ENCODE results near the gene NANOS2. TPM values are rescaled to one million over a fixed set of nuclear protein-coding genes. Genes with fewer than 3 reads are reported as not detected.

NANOS2 gene
- total RNA-seq, 1 donor = not detected

GRCh38 chr19:45895519-45895972 lies 19.0 kb downstream of the NANOS2 start:
- no peak for TF ChIP-seq CTCF (IDR thresholded peaks at IDR 0.05; ENCODE audit: extremely low read depth, low read depth, low read length)
- Histone ChIP-seq H3K27me3 (ENCODE audit: insufficient read depth, low read length) (no peaks in the 10 kb centered on the region), H3K4me3 (ENCODE audit: insufficient read depth, low read length) (no peak overlapping the region), H3K36me3 (ENCODE audit: insufficient read depth, low read length) (peaks cover 15% of the 10 kb centered on the region), H4K20me1 (ENCODE audit: insufficient read depth, low read length) (peaks cover 7% of the 10 kb centered on the region), H3K79me2 (ENCODE audit: insufficient read depth, low read length) (peaks cover 2% of the 10 kb centered on the region), H3K4me2 (ENCODE audit: insufficient read depth, low read length) (no peak overlapping the region), H2AFZ (ENCODE audit: low read length) (no peak overlapping the region), H3K27ac (ENCODE audit: low read depth, low read length) (no peak overlapping the region), H3K4me1 (ENCODE audit: insufficient read depth, low read length) (no peaks in the 10 kb centered on the region), H3K9me3 (ENCODE audit: low read depth, low read length) (no peaks in the 10 kb centered on the region)
- peak; percentile 29 for DNase-seq (ENCODE audit: insufficient read length, low spot score, missing footprints)

GRCh38 chr19:45890877-45891276 lies 23.7 kb downstream of the NANOS2 start:
- H3K4me1 ChIP-seq (ENCODE audit: insufficient read depth, low read length) = peaks cover 8% of the 10 kb centered on the region
- no peak overlapping the region for H3K27ac ChIP-seq (ENCODE audit: low read depth, low read length)
- H3K9me3 ChIP-seq (ENCODE audit: low read depth, low read length) = no peaks in the 10 kb centered on the region
- TF ChIP-seq CTCF (IDR thresholded peaks at IDR 0.05; ENCODE audit: extremely low read depth, low read depth, low read length) = no peak
- H2AFZ ChIP-seq (ENCODE audit: low read length) = no peak overlapping the region
- H3K4me3 ChIP-seq (ENCODE audit: insufficient read depth, low read length) = no peak overlapping the region
- peaks cover 3% of the 10 kb centered on the region for H3K36me3 ChIP-seq (ENCODE audit: insufficient read depth, low read length)
- H3K4me2 ChIP-seq (ENCODE audit: insufficient read depth, low read length) = no peak overlapping the region
- peak; percentile 26 for DNase-seq (ENCODE audit: insufficient read length, low spot score, missing footprints)
- no peaks in the 10 kb centered on the region for H4K20me1 ChIP-seq (ENCODE audit: insufficient read depth, low read length)
- H3K79me2 ChIP-seq (ENCODE audit: insufficient read depth, low read length) = no peaks in the 10 kb centered on the region
- H3K27me3 ChIP-seq (ENCODE audit: insufficient read depth, low read length) = no peaks in the 10 kb centered on the region

- Histone ChIP-seq H3K36me3 (ENCODE audit: insufficient read depth, low read length) (peaks cover 5% of the 10 kb centered on the region), H3K27ac (ENCODE audit: low read depth, low read length) (no peak overlapping the region), H3K27me3 (ENCODE audit: insufficient read depth, low read length) (no peaks in the 10 kb centered on the region), H4K20me1 (ENCODE audit: insufficient read depth, low read length) (peaks cover 5% of the 10 kb centered on the region), H3K9me3 (ENCODE audit: low read depth, low read length) (no peaks in the 10 kb centered on the region), H3K79me2 (ENCODE audit: insufficient read depth, low read length) (peaks cover 9% of the 10 kb centered on the region), H3K4me2 (ENCODE audit: insufficient read depth, low read length) (no peak overlapping the region), H3K4me1 (ENCODE audit: insufficient read depth, low read length) (peaks cover 15% of the 10 kb centered on the region), H2AFZ (ENCODE audit: low read length) (no peak overlapping the region), H3K4me3 (ENCODE audit: insufficient read depth, low read length) (no peak overlapping the region)
- peak; percentile 65 for DNase-seq (ENCODE audit: insufficient read length, low spot score, missing footprints)
- no peak for TF ChIP-seq CTCF (IDR thresholded peaks at IDR 0.05; ENCODE audit: extremely low read depth, low read depth, low read length)
Measured at GRCh38 chr19:45889210-45889885, 25.2 kb downstream of the NANOS2 start.

GRCh38 chr19:45887200-45887710 lies 27.3 kb downstream of the NANOS2 start:
- H3K27me3 ChIP-seq (ENCODE audit: insufficient read depth, low read length) = no peaks in the 10 kb centered on the region
- H3K9me3 ChIP-seq (ENCODE audit: low read depth, low read length) = no peaks in the 10 kb centered on the region
- peaks cover 24% of the 10 kb centered on the region for H4K20me1 ChIP-seq (ENCODE audit: insufficient read depth, low read length)
- DNase-seq (ENCODE audit: insufficient read length, low spot score, missing footprints) = peak; percentile 5
- peak overlapping the region; percentile 99 for H2AFZ ChIP-seq (ENCODE audit: low read length)
- peak overlapping the region; percentile 99 for H3K27ac ChIP-seq (ENCODE audit: low read depth, low read length)
- peaks cover 25% of the 10 kb centered on the region for H3K4me1 ChIP-seq (ENCODE audit: insufficient read depth, low read length)
- TF ChIP-seq CTCF (IDR thresholded peaks at IDR 0.05; ENCODE audit: extremely low read depth, low read depth, low read length) = no peak
- peaks cover 17% of the 10 kb centered on the region for H3K79me2 ChIP-seq (ENCODE audit: insufficient read depth, low read length)
- H3K36me3 ChIP-seq (ENCODE audit: insufficient read depth, low read length) = peaks cover 5% of the 10 kb centered on the region
- H3K4me2 ChIP-seq (ENCODE audit: insufficient read depth, low read length) = peak overlapping the region; percentile 99
- peak overlapping the region; percentile 80 for H3K4me3 ChIP-seq (ENCODE audit: insufficient read depth, low read length)

All from osteoblast (primary cell).